Cardiac fibroblast (primary cell): ENCODE measurements around the gene MGLL.

ENCODE experiments used
- DNase-seq, 2 donors: peaks; one replicate each; pipeline versions ENCODE4 v3.0.0 to v3.0.0-alpha.2; 2010; ENCODE audit warnings: low read depth in 2 of 2
- H3K4me3 ChIP-seq, 2 donors: replicated peaks in 1 of 2; 1 replicate in 1 of 2; 2 replicates in 1 of 2; pipeline ENCODE4 v1.5.1; 2011; ENCODE audit warnings: low read depth in 2 of 2, low read length in 2 of 2, mild to moderate bottlenecking in 2 of 2, moderate library complexity in 1 of 2
- TF ChIP-seq, protein P1 (sequence below): IDR thresholded peaks from one replicate; pipeline ENCODE4 v1.5.1; 2011; ENCODE audit warnings: low read depth, mild to moderate bottlenecking, low read length, inconsistent platforms

Gene MGLL

DNA sequence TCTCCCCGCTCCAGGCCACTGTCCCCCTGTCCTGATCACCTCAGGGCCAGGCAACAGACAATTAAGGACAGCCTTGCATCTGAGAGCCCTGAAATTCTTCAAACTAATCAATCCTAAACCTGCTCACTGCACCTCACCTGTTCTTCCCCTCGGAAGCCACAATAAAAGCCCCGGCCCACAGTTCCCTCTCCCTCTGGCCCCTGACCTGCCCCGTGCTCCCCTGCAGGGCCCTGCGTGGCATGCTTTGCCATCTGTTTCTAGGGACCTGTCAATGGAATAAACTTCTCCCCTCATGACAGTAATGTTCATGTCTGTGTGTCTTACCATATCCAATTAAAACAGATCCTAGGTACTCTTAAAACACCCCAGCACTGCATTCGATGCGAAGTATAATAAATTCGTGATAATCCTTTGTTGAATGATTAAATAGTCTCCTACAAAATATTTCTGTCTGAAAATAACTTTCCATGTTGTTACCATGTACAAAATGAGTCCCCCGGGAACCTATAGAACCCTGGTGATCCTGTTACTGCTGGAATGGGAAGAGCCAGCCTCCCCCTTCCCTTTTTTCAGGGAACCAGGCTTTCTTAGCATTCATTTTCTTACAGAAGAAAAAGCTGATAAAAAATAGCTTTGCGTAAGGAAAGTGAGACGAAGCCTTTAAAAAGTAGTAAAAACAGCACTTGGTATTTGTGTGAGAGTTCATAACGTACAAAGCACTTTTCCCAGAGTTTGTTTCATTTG is 90.6 kb downstream of the MGLL start:
- TF ChIP-seq, protein P1, sequence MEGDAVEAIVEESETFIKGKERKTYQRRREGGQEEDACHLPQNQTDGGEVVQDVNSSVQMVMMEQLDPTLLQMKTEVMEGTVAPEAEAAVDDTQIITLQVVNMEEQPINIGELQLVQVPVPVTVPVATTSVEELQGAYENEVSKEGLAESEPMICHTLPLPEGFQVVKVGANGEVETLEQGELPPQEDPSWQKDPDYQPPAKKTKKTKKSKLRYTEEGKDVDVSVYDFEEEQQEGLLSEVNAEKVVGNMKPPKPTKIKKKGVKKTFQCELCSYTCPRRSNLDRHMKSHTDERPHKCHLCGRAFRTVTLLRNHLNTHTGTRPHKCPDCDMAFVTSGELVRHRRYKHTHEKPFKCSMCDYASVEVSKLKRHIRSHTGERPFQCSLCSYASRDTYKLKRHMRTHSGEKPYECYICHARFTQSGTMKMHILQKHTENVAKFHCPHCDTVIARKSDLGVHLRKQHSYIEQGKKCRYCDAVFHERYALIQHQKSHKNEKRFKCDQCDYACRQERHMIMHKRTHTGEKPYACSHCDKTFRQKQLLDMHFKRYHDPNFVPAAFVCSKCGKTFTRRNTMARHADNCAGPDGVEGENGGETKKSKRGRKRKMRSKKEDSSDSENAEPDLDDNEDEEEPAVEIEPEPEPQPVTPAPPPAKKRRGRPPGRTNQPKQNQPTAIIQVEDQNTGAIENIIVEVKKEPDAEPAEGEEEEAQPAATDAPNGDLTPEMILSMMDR = no peak
- H3K4me3 ChIP-seq = no peak overlapping the region
- no peak for DNase-seq

DNA sequence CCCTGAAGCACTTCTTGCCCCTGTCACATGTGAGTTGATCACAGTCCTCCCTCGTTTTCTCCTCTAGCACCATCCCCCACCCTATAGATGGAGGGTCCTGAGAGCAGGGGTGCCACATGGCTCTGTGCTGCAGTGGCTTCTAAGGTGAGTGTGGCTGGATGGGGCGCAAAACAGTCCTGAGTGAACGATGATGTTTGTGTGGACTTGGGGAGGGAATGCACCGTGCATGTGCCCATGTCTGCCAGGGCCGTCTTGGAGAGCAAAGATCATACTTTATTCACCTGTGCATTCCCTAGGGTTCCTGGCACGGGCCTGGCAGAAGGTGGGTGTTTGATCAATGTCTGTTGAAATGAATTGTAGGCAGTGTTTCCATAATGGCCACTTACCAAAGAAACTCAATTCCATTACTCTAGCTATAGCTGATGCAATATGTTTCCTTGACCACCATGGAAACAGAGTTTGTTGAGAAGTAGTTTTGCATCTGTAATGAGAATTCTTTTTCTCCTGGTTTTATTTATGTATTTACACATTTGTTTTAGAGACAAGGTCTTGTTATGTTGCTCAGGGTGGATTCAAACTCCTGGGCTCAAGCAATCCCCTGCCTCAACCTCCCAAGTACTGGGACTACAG is 91.5 kb downstream of the MGLL start:
- DNase-seq = peak; percentile 16 to 19
- H3K4me3 ChIP-seq = no peak overlapping the region
- TF ChIP-seq, protein P1 = no peak

DNA sequence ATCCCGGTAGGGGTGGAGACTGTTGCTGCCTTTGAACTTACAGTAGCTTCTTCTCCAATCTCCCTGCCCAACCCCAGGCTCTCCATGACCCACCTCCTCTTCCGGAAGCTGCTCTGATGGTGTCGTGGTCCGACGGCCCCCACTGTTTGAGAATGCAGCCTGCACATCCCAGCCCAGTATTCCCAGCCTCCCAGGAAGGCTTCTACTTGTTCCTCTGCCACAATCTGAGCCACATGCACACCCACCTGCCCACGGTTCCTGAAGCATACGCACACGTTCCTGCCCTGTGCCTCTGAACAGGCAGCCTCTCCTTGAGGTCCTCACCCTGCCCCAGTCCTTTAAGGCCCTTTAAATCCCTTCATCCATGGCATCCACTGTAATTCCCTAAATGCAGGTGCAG is 92.1 kb downstream of the MGLL start:
- TF ChIP-seq, protein P1 = no peak
- DNase-seq = no peak
- no peak overlapping the region for H3K4me3 ChIP-seq

GRCh38 chr3:127729556-127730056 is 92.7 kb downstream of the MGLL start:
- TF ChIP-seq, protein P1 = no peak
- peak; percentile 15 to 54 for DNase-seq
- H3K4me3 ChIP-seq = no peak overlapping the region

- no peak overlapping the region for H3K4me3 ChIP-seq
- TF ChIP-seq, protein P1 = no peak
- no peak for DNase-seq
Observed at GRCh38 chr3:127728417-127729015, 93.8 kb downstream of the MGLL start.

DNA sequence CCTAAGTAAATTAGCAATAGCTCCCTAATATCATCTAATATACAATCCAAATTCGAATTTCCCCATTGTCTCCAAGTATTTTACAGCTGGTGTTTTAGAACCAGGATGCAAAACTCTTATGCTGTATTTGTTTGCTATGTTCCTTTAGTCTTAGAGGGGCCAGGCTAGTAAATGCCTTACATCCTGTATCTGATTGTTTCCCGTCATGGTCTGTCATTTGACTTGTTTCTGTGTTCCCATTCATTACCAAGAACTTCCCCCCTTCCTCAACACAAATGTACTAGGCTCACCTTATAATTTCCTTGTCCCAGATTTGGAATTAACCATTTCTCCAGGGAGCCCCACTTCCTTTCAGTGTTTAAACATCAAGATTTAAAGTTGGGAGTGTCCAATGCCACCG is 95.4 kb downstream of the MGLL start:
- no peak for DNase-seq
- no peak overlapping the region for H3K4me3 ChIP-seq
- TF ChIP-seq, protein P1 = no peak
